HCT116 (cell line): ENCODE data around the gene TGFBR1. TPM values are rescaled to one million over a fixed set of nuclear protein-coding genes. Genes with fewer than 3 reads are reported as not detected.

ENCODE experiments used
- ATAC-seq: fragments of 200-7000 bp; cut with Tn5 transposase; 2 replicates; pipeline ENCODE4 v1.9.1; 2020; ENCODE audit warnings: mild to moderate bottlenecking, moderate library complexity
- BruUV-seq: library from RNA; stranded (reverse); fragments of 400-500 nt; replicated peaks from 2 replicates; lab custom pipeline; 2021; lab: Mats Ljungman, UMichigan
- CTCF ChIA-PET: fragments of 300-600 bp; sonication (Branson Sonifier 250); formaldehyde crosslinking; loops from one replicate; lab custom pipeline; 2021; ENCODE audit warnings: antibody characterized with exemption; lab: Charles Lee
- POLR2A ChIA-PET: fragments of 300-600, 350-600 bp; sonication (Branson Sonifier 250); formaldehyde crosslinking; loops from one replicate; lab custom pipeline; 2021; ENCODE audit warnings: antibody characterized with exemption; lab: Charles Lee
- RAD21 ChIA-PET, 2 experiments: fragments of 300-600 bp; sonication (Branson Sonifier 250); formaldehyde crosslinking; loops; one replicate each; lab custom pipeline; 2023; ENCODE audit warnings: low total read pairs in 2 of 2; ENCODE audit not compliant: uncharacterized antibody in 2 of 2, unreplicated experiment in 2 of 2, low non-redundant PET in 1 of 2; lab: Charles Lee
- DNase-seq: peaks from one replicate; pipeline ENCODE4 v3.0.0-alpha.2; 2010; ENCODE audit warnings: low read depth, low spot score
- H2AFZ ChIP-seq: fragments of 200-600 bp; shearing (Covaris generic), sonication (generic); 2 replicates; pipeline ENCODE4 v1.6.1; 2017; ENCODE audit warnings: low read depth, mixed run types, mixed read lengths, antibody characterized with exemption, low read length; ENCODE audit not compliant: poor library complexity, severe bottlenecking
- H3K27ac ChIP-seq: 2 replicates; pipeline ENCODE4 v1.5.1; 2012; ENCODE audit warnings: low read depth, low read length
- H3K27me3 ChIP-seq: fragments of 200-600 bp; sonication (generic); 2 replicates; pipeline ENCODE4 v1.6.1; 2016; ENCODE audit warnings: mixed run types, low read length, mixed read lengths; ENCODE audit not compliant: insufficient read depth
- H3K36me3 ChIP-seq, 2 experiments: fragments of 200-500 bp in 1 of 2; fragments of 200-600 bp in 1 of 2; sonication (Bioruptor generic) in 1 of 2; sonication (generic) in 1 of 2; 2 replicates each; pipeline versions ENCODE4 v1.5.1 to v1.6.1; 2014 to 2016; ENCODE audit warnings: low read length in 2 of 2, inconsistent platforms in 1 of 2, mixed read lengths in 1 of 2, mixed run types in 1 of 2; ENCODE audit not compliant: insufficient read depth in 2 of 2, control insufficient read depth in 1 of 2
- H3K4me1 ChIP-seq, 2 experiments: fragments of 200-600 bp in 1 of 2; sonication (generic) in 1 of 2; 2 replicates each; pipeline versions ENCODE4 v1.5.1 to v1.6.1; 2012 to 2017; ENCODE audit warnings: low read length in 2 of 2, inconsistent platforms in 1 of 2, mild to moderate bottlenecking in 1 of 2, mixed read lengths in 1 of 2, mixed run types in 1 of 2, moderate library complexity in 1 of 2; ENCODE audit not compliant: insufficient read depth in 2 of 2, control insufficient read depth in 1 of 2
- H3K4me2 ChIP-seq: fragments of 200-600 bp; sonication (generic); 2 replicates; pipeline ENCODE4 v1.6.1; 2017; ENCODE audit warnings: mixed run types, low read length, mixed read lengths
- H3K4me3 ChIP-seq, 2 experiments: fragments of 200-600 bp in 1 of 2; sonication (generic) in 1 of 2; replicated peaks in 1 of 2; 2 replicates each; pipeline ENCODE4 v1.5.1; 2011 to 2016; ENCODE audit warnings: low read length in 2 of 2, control low read depth in 1 of 2, low read depth in 1 of 2, mild to moderate bottlenecking in 1 of 2, mixed read lengths in 1 of 2, mixed run types in 1 of 2
- H3K79me2 ChIP-seq: fragments of 200-600 bp; sonication (generic); 2 replicates; pipeline ENCODE4 v1.6.1; 2017; ENCODE audit warnings: mild to moderate bottlenecking, mixed run types, low read length, moderate library complexity, mixed read lengths; ENCODE audit not compliant: insufficient read depth
- H3K9ac ChIP-seq: fragments of 200-600 bp; sonication (generic); 2 replicates; pipeline ENCODE4 v1.6.1; 2016; ENCODE audit warnings: low read length, mixed read lengths
- H3K9me2 ChIP-seq: fragments of 200-600 bp; sonication (generic), shearing (Covaris generic); 2 replicates; pipeline ENCODE4 v1.6.1; 2017; ENCODE audit warnings: mixed run types, mild to moderate bottlenecking, moderate library complexity; ENCODE audit not compliant: insufficient read depth
- H3K9me3 ChIP-seq, 2 experiments: fragments of 200-500 bp in 1 of 2; fragments of 200-600 bp in 1 of 2; sonication (Bioruptor generic) in 1 of 2; sonication (generic) in 1 of 2; 2 replicates each; pipeline ENCODE4 v1.6.1; 2014 to 2017; ENCODE audit warnings: low read length in 2 of 2, mixed read lengths in 2 of 2, inconsistent platforms in 1 of 2, low read depth in 1 of 2, mild to moderate bottlenecking in 1 of 2, mixed run types in 1 of 2, moderate library complexity in 1 of 2; ENCODE audit not compliant: control insufficient read depth in 1 of 2, insufficient read depth in 1 of 2
- H4K20me1 ChIP-seq: fragments of 200-600 bp; sonication (generic), shearing (Covaris generic); 2 replicates; pipeline ENCODE4 v1.6.1; 2017; ENCODE audit warnings: mixed run types, mild to moderate bottlenecking, moderate library complexity; ENCODE audit not compliant: insufficient read depth
- CEBPB ChIP-seq: IDR thresholded peaks from 2 replicates; pipeline ENCODE4 v1.6.1; 2012; ENCODE audit warnings: low read depth
- EGR1 ChIP-seq: IDR thresholded peaks from 2 replicates; pipeline ENCODE4 v1.6.1; 2012; ENCODE audit warnings: low read depth
- EZH2phosphoT487 ChIP-seq: fragments of 200-600 bp; IDR thresholded peaks from 2 replicates; pipeline ENCODE4 v1.6.1; 2018; ENCODE audit warnings: antibody characterized with exemption, borderline replicate concordance
- FOSL1 ChIP-seq: IDR thresholded peaks from 2 replicates; pipeline ENCODE4 v1.6.1; 2012; ENCODE audit warnings: low read depth
- JUND ChIP-seq: IDR thresholded peaks from 2 replicates; pipeline ENCODE4 v1.6.1; 2012
- POLR2A ChIP-seq: IDR thresholded peaks from 2 replicates; pipeline ENCODE4 v1.7.0; 2011; ENCODE audit warnings: borderline replicate concordance; ENCODE audit not compliant: insufficient read depth, insufficient read length; ENCODE audit errors: extremely low read depth
- POLR2AphosphoS5 ChIP-seq: IDR thresholded peaks from 2 replicates; pipeline ENCODE4 v1.6.1; 2011; ENCODE audit warnings: mild to moderate bottlenecking, low read depth, low read length, moderate library complexity
- SIN3A ChIP-seq: IDR thresholded peaks from 2 replicates; pipeline ENCODE4 v1.6.1; 2012; ENCODE audit warnings: low read depth
- SP1 ChIP-seq: IDR thresholded peaks from 2 replicates; pipeline ENCODE4 v1.6.1; 2012; ENCODE audit warnings: low read depth
- TCF7L2 ChIP-seq: IDR thresholded peaks from 2 replicates; pipeline ENCODE4 v1.7.0; 2011; ENCODE audit warnings: borderline replicate concordance, inconsistent platforms; ENCODE audit not compliant: insufficient read depth, insufficient read length; ENCODE audit errors: extremely low read depth
- YY1 ChIP-seq: IDR thresholded peaks from 2 replicates; pipeline ENCODE4 v1.6.1; 2011; ENCODE audit warnings: low read length, low read depth, moderate library complexity, mild to moderate bottlenecking; ENCODE audit not compliant: insufficient replicate concordance; ENCODE audit errors: extremely low read depth
- ZFX ChIP-seq: fragments of 450-650 bp; IDR thresholded peaks from 2 replicates; pipeline ENCODE4 v1.6.1; 2017
- ZNF274 ChIP-seq: fragments of 200-500 bp; sonication (Bioruptor generic); IDR thresholded peaks from 2 replicates; pipeline ENCODE4 v1.6.1; 2014; ENCODE audit warnings: mild to moderate bottlenecking, low read depth, low read length, inconsistent platforms
- intact Hi-C: fragments of 100-400 bp; cut with micrococcal nuclease; formaldehyde crosslinking; loops from 2 replicates; pipeline ENCODE4 v1.10.0; 2022
- total RNA-seq: library from RNA; stranded (reverse); gene quantifications from one replicate; pipeline ENCODE4 v1.2.1, GENCODE V29; 2021; ENCODE audit not compliant: unreplicated experiment
- TF ChIP-seq, protein P1 (sequence below): IDR thresholded peaks from 2 replicates; pipeline ENCODE4 v1.6.1; 2012; ENCODE audit warnings: low read depth
- TF ChIP-seq, protein P2 (sequence below): IDR thresholded peaks from 2 replicates; pipeline ENCODE4 v1.6.1; 2012
- TF ChIP-seq, protein P3 (sequence below), 3 experiments: fragments of 200-600 bp in 1 of 3; sonication (generic) in 1 of 3; IDR thresholded peaks in 2 of 3; conservative IDR thresholded peaks in 1 of 3; 2 replicates each; pipeline ENCODE4 v1.5.1; 2012 to 2017; ENCODE audit warnings: low read depth in 2 of 3, low read length in 2 of 3, antibody characterized with exemption in 1 of 3, borderline replicate concordance in 1 of 3, control low read depth in 1 of 3, mild to moderate bottlenecking in 1 of 3, mixed read lengths in 1 of 3, mixed run types in 1 of 3, moderate library complexity in 1 of 3; ENCODE audit not compliant: insufficient read depth in 1 of 3

The TGFBR1 gene
- total RNA-seq, 1 experiment from 2014 or later = 26.6 TPM

DNA sequence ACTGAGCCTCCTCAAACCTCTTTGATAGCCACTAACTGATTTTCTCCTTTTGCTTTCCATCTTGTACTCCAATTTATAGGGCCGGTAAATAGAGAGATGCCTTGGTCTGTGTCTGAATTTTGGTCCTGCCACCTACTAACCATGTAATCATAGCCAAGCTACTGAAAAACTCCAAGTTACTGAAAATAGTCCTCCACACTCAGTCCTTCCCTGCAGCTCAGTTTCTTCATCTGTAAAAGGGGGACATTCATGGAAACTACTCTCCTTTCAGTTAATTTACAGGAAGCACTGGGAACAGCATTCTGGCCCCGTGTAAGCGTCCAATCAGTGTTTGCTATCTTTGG, 30.0 kb upstream of the TGFBR1 start (continued):
- TF ChIP-seq, protein P1, sequence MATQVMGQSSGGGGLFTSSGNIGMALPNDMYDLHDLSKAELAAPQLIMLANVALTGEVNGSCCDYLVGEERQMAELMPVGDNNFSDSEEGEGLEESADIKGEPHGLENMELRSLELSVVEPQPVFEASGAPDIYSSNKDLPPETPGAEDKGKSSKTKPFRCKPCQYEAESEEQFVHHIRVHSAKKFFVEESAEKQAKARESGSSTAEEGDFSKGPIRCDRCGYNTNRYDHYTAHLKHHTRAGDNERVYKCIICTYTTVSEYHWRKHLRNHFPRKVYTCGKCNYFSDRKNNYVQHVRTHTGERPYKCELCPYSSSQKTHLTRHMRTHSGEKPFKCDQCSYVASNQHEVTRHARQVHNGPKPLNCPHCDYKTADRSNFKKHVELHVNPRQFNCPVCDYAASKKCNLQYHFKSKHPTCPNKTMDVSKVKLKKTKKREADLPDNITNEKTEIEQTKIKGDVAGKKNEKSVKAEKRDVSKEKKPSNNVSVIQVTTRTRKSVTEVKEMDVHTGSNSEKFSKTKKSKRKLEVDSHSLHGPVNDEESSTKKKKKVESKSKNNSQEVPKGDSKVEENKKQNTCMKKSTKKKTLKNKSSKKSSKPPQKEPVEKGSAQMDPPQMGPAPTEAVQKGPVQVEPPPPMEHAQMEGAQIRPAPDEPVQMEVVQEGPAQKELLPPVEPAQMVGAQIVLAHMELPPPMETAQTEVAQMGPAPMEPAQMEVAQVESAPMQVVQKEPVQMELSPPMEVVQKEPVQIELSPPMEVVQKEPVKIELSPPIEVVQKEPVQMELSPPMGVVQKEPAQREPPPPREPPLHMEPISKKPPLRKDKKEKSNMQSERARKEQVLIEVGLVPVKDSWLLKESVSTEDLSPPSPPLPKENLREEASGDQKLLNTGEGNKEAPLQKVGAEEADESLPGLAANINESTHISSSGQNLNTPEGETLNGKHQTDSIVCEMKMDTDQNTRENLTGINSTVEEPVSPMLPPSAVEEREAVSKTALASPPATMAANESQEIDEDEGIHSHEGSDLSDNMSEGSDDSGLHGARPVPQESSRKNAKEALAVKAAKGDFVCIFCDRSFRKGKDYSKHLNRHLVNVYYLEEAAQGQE = no peak
- TF ChIP-seq SP1 = no peak
- TF ChIP-seq EGR1 = no peak
- no peak for TF ChIP-seq JUND
- no peak for TF ChIP-seq CEBPB
- no peak for TF ChIP-seq EZH2phosphoT487
- no peak for TF ChIP-seq FOSL1
- no peak for TF ChIP-seq ZFX

DNA sequence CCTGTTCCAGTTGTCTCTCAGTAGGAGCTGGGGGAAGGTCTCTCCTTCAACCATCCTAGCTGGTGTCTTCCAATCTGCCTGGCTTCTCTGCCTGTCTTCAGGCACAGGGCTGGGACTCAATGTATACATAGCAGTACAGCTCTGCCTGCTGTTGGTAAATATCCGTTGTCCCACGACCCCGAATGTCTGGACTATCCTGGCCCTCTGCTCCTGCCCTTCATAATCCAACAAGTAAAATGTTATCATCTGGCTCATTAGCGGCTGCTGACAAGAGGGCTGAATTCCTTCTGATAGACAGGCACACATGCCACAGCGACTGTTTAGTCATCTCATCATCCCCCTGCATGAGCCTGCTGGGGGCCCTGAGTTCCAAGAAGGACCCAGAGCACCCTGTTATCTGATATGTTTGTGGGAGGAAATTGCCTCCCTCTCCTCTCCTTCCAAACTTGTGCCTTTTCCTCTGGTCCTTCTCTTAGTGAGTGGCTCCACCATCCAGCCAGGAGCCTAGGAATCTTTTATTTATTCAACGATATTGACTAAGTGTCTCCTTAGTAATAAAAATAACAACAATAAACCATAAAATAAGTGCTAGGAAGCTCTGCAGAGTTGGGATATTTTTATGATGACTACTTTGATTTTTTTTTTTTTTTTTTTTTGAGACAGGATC, 29.5 kb upstream of the TGFBR1 start:
- Histone ChIP-seq H3K9ac (no peak overlapping the region), H3K4me3 (no peak overlapping the region), H2AFZ (no peak overlapping the region), H3K4me2 (no peak overlapping the region), H3K9me2 (no peaks in the 10 kb centered on the region), H3K36me3 (no peaks in the 10 kb centered on the region), H3K27me3 (no peaks in the 10 kb centered on the region), H4K20me1 (no peaks in the 10 kb centered on the region), H3K4me1 (no peaks in the 10 kb centered on the region), H3K79me2 (no peaks in the 10 kb centered on the region), H3K9me3 (no peaks in the 10 kb centered on the region), H3K27ac (no peak overlapping the region)
- ATAC-seq (no peak), DNase-seq (no peak)
- no TSS peak for BruUV-seq
- ChIA-PET POLR2A (no interaction called here), CTCF (no interaction called here), RAD21 (no interaction called here)
- intact Hi-C loops = no loop called here
- TF ChIP-seq POLR2A (no peak), CEBPB (no peak), POLR2AphosphoS5 (no peak), SIN3A (no peak), TCF7L2 (no peak), SP1 (no peak), FOSL1 (no peak), ZNF274 (no peak), YY1 (no peak), EZH2phosphoT487 (no peak)
- TF ChIP-seq, protein P2, sequence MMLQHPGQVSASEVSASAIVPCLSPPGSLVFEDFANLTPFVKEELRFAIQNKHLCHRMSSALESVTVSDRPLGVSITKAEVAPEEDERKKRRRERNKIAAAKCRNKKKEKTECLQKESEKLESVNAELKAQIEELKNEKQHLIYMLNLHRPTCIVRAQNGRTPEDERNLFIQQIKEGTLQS = no peak
- TF ChIP-seq, protein P1 = no peak
- TF ChIP-seq, protein P3, sequence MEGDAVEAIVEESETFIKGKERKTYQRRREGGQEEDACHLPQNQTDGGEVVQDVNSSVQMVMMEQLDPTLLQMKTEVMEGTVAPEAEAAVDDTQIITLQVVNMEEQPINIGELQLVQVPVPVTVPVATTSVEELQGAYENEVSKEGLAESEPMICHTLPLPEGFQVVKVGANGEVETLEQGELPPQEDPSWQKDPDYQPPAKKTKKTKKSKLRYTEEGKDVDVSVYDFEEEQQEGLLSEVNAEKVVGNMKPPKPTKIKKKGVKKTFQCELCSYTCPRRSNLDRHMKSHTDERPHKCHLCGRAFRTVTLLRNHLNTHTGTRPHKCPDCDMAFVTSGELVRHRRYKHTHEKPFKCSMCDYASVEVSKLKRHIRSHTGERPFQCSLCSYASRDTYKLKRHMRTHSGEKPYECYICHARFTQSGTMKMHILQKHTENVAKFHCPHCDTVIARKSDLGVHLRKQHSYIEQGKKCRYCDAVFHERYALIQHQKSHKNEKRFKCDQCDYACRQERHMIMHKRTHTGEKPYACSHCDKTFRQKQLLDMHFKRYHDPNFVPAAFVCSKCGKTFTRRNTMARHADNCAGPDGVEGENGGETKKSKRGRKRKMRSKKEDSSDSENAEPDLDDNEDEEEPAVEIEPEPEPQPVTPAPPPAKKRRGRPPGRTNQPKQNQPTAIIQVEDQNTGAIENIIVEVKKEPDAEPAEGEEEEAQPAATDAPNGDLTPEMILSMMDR (IDR thresholded peaks at IDR 0.05 in 2 of 3, conservative IDR thresholded peaks at IDR 0.05 in 1 of 3; ENCODE audit: borderline replicate concordance in 1 of 3, insufficient read depth in 1 of 3, low read depth in 2 of 3, low read length in 2 of 3) = no peak
